Endothelial cell of umbilical vein (primary cell): ENCODE results near the gene AFG3L2.

Experiments used
- CTCF ChIP-seq, 2 donors: IDR thresholded peaks; 1 replicate in 1 of 2; 2 replicates in 1 of 2; pipeline ENCODE4 v1.5.1; 2011; ENCODE audit warnings: low read length in 2 of 2, mild to moderate bottlenecking in 2 of 2, moderate library complexity in 2 of 2, control low read depth in 1 of 2, inconsistent platforms in 1 of 2, low read depth in 1 of 2; ENCODE audit not compliant: insufficient read depth in 1 of 2; ENCODE audit errors: extremely low read depth in 1 of 2
- MAX ChIP-seq: IDR thresholded peaks from 2 replicates; pipeline ENCODE4 v1.6.1; 2011; ENCODE audit not compliant: insufficient read depth, insufficient read length
- MYC ChIP-seq: IDR thresholded peaks from one replicate; pipeline ENCODE4 v1.6.1; 2011; ENCODE audit warnings: mild to moderate bottlenecking, low read depth, low read length
- POLR2A ChIP-seq: IDR thresholded peaks from 2 replicates; pipeline ENCODE4 v1.6.1; 2012; ENCODE audit warnings: low read depth, mild to moderate bottlenecking, control low read depth, low read length
- POLR2AphosphoS5 ChIP-seq: IDR thresholded peaks from 2 replicates; pipeline ENCODE4 v1.6.1; 2012; ENCODE audit warnings: low read depth, mild to moderate bottlenecking, control low read depth, low read length, moderate library complexity; ENCODE audit not compliant: insufficient read depth

GRCh38 chr18:12313530-12314245 lies 63.3 kb downstream of the AFG3L2 start:
- no peak for TF ChIP-seq MYC
- no peak for TF ChIP-seq CTCF (IDR thresholded peaks at IDR 0.05; ENCODE audit: extremely low read depth in 1 of 2, insufficient read depth in 1 of 2, low read depth in 1 of 2, low read length in 2 of 2)
- TF ChIP-seq MAX = no peak
- peak; percentile 36 for TF ChIP-seq POLR2A
- TF ChIP-seq POLR2AphosphoS5 = peak; percentile 12
